Neural cell (in vitro differentiated cells): ENCODE results near the gene WNT16. TPM values are rescaled to one million over a fixed set of nuclear protein-coding genes. Genes with fewer than 3 reads are reported as not detected.
A peak's percentile ranks its signal among the peaks of the same experiment; 100 is the strongest.

Experiments used
- H2AFZ ChIP-seq: fragments of 200-600, 300-800 bp; sonication (generic), shearing (Covaris generic); 2 replicates; pipeline ENCODE4 v1.6.0; 2014; ENCODE audit warnings: low read depth, mild to moderate bottlenecking, antibody characterized with exemption, low read length, moderate library complexity
- H3F3A ChIP-seq: fragments of 200-600 bp; shearing (Covaris generic); 2 replicates; pipeline ENCODE4 v1.6.1; 2016; ENCODE audit warnings: mild to moderate bottlenecking, moderate library complexity, mixed read lengths, antibody characterized with exemption, low read length; ENCODE audit not compliant: insufficient read depth, poor library complexity, severe bottlenecking
- H3K27ac ChIP-seq: fragments of 200-600, 300-800 bp; sonication (generic), shearing (Covaris generic); 2 replicates; pipeline ENCODE4 v1.5.1; 2014; ENCODE audit warnings: mild to moderate bottlenecking, low read length, moderate library complexity
- H3K27me3 ChIP-seq: fragments of 300-800, 200-600 bp; sonication (generic), shearing (Covaris generic); 2 replicates; pipeline ENCODE4 v1.6.0; 2014; ENCODE audit warnings: mild to moderate bottlenecking, low read depth, low read length, moderate library complexity; ENCODE audit not compliant: insufficient read depth
- H3K36me3 ChIP-seq: fragments of 300-800, 200-600 bp; sonication (generic), shearing (Covaris generic); 2 replicates; pipeline ENCODE4 v1.5.1; 2014; ENCODE audit warnings: mild to moderate bottlenecking, antibody characterized with exemption, low read length, moderate library complexity; ENCODE audit not compliant: insufficient read depth
- H3K4me2 ChIP-seq: fragments of 300-800, 200-600 bp; sonication (generic), shearing (Covaris generic); 2 replicates; pipeline ENCODE4 v1.6.0; 2014; ENCODE audit warnings: mild to moderate bottlenecking, low read length
- H3K4me3 ChIP-seq: fragments of 300-800, 200-600 bp; sonication (generic), shearing (Covaris generic); 2 replicates; pipeline ENCODE4 v1.5.1; 2014; ENCODE audit warnings: mild to moderate bottlenecking, low read length, moderate library complexity
- H3K79me2 ChIP-seq: fragments of 200-600 bp; shearing (Covaris generic); replicated peaks from 2 replicates; pipeline ENCODE4 v1.6.0; 2014; ENCODE audit warnings: mild to moderate bottlenecking, low read length, moderate library complexity; ENCODE audit not compliant: insufficient read depth
- H3K9ac ChIP-seq: fragments of 300-800, 200-600 bp; sonication (generic), shearing (Covaris generic); 2 replicates; pipeline ENCODE4 v1.6.1; 2016; ENCODE audit warnings: mild to moderate bottlenecking, low read length, mixed read lengths
- H3K9me2 ChIP-seq: fragments of 200-600 bp; shearing (Covaris generic); 2 replicates; pipeline ENCODE4 v1.6.1; 2016; ENCODE audit warnings: mild to moderate bottlenecking, low read length, mixed read lengths; ENCODE audit not compliant: insufficient read depth
- H3K9me3 ChIP-seq: fragments of 200-600, 300-800 bp; sonication (generic), shearing (Covaris generic); 2 replicates; pipeline ENCODE4 v1.6.1; 2016; ENCODE audit warnings: mild to moderate bottlenecking, mixed run types, low read length, moderate library complexity, mixed read lengths
- H4K20me1 ChIP-seq: fragments of 200-600 bp; shearing (Covaris generic); 2 replicates; pipeline ENCODE4 v1.6.1; 2016; ENCODE audit warnings: mild to moderate bottlenecking, mixed run types; ENCODE audit not compliant: insufficient read depth
- CTCF ChIP-seq: fragments of 450-650 bp; IDR thresholded peaks from 2 replicates; pipeline ENCODE4 v1.5.1; 2014; ENCODE audit warnings: antibody characterized with exemption, mild to moderate bottlenecking, moderate library complexity; ENCODE audit not compliant: poor library complexity, severe bottlenecking
- EP300 ChIP-seq: fragments of 450-650 bp; conservative IDR thresholded peaks from 2 replicates; pipeline ENCODE4 v1.6.1; 2014; ENCODE audit warnings: antibody characterized with exemption, mild to moderate bottlenecking, moderate library complexity; ENCODE audit not compliant: poor library complexity, severe bottlenecking
- EZH2 ChIP-seq: fragments of 200-600, 300-800 bp; shearing (Covaris generic), sonication (generic); IDR thresholded peaks from 2 replicates; pipeline ENCODE4 v1.6.1; 2014; ENCODE audit warnings: antibody characterized with exemption, low read length, borderline replicate concordance, mild to moderate bottlenecking; ENCODE audit not compliant: insufficient read depth, poor library complexity, severe bottlenecking
- MXI1 ChIP-seq: fragments of 450-650 bp; conservative IDR thresholded peaks from 2 replicates; pipeline ENCODE4 v1.6.1; 2014; ENCODE audit warnings: antibody characterized with exemption, mild to moderate bottlenecking; ENCODE audit not compliant: poor library complexity, severe bottlenecking
- POLR2AphosphoS5 ChIP-seq: IDR thresholded peaks from 2 replicates; pipeline ENCODE4 v1.6.1; 2012
- RAD21 ChIP-seq: fragments of 450-650 bp; conservative IDR thresholded peaks from 2 replicates; pipeline ENCODE4 v1.6.1; 2014; ENCODE audit warnings: antibody characterized with exemption, mild to moderate bottlenecking, moderate library complexity
- REST ChIP-seq: IDR thresholded peaks from 2 replicates; pipeline ENCODE4 v1.6.1; 2012; ENCODE audit warnings: borderline replicate concordance
- SMC3 ChIP-seq: fragments of 450-650 bp; conservative IDR thresholded peaks from 2 replicates; pipeline ENCODE4 v1.6.1; 2014; ENCODE audit warnings: antibody characterized with exemption, mild to moderate bottlenecking, moderate library complexity; ENCODE audit not compliant: poor library complexity
- TAF1 ChIP-seq: IDR thresholded peaks from 2 replicates; pipeline ENCODE4 v1.6.1; 2012; ENCODE audit warnings: low read depth
- polyA plus RNA-seq: library from polyadenylated mRNA; depleted of rRNA; stranded (reverse); fragments of >200 nt; gene quantifications from 2 replicates; pipeline ENCODE4 v1.2.3, GENCODE V29; 2014

Gene WNT16
- polyA plus RNA-seq, 1 donor from 2014 or later: not detected

DNA sequence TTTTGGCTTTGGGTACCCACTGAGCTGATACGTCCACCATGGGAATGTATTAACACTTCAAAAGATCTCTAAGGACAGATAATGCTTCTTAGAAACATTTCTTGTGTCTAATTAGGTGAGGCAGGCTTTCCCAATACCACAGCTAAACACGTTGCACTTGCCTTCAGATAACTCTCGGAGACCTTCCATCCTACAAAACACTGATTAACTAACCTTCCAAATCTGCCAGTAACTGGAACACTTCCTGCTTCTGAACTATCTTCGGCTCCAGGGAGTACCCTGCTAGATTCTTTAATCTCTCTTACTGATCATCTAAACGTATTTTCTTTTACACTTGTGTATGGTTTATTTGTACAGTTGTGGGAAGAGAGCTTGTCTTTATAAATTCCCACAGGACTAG, 1.1 kb upstream of the WNT16 start:
- no peak overlapping the region for H3K4me3 ChIP-seq
- H3K9me3 ChIP-seq: peaks cover 3% of the 10 kb centered on the region
- H4K20me1 ChIP-seq: no peaks in the 10 kb centered on the region
- no peak for TF ChIP-seq REST
- no peak for TF ChIP-seq POLR2AphosphoS5
- no peak for TF ChIP-seq RAD21
- no peak for TF ChIP-seq SMC3
- TF ChIP-seq EZH2: no peak
- no peak for TF ChIP-seq TAF1
- no peak for TF ChIP-seq CTCF
- TF ChIP-seq EP300: no peak
- TF ChIP-seq MXI1: no peak
- no peak overlapping the region for H3K27ac ChIP-seq
- H3K36me3 ChIP-seq: no peaks in the 10 kb centered on the region
- no peaks in the 10 kb centered on the region for H3F3A ChIP-seq
- H2AFZ ChIP-seq: no peak overlapping the region
- peaks cover 51% of the 10 kb centered on the region for H3K27me3 ChIP-seq
- H3K9me2 ChIP-seq: no peaks in the 10 kb centered on the region
- H3K79me2 ChIP-seq: no peaks in the 10 kb centered on the region
- H3K9ac ChIP-seq: no peak overlapping the region
- H3K4me2 ChIP-seq: no peak overlapping the region

- no peak overlapping the region for H2AFZ ChIP-seq
- H3K9ac ChIP-seq: no peak overlapping the region
- H3K9me3 ChIP-seq: peaks cover 3% of the 10 kb centered on the region
- no peak overlapping the region for H3K27ac ChIP-seq
- peak overlapping the region; percentile 65 for H3K4me3 ChIP-seq
- peak overlapping the region; percentile 69 for H3K4me2 ChIP-seq
- H3K9me2 ChIP-seq: no peaks in the 10 kb centered on the region
- H4K20me1 ChIP-seq: no peaks in the 10 kb centered on the region
- no peak for TF ChIP-seq REST
- TF ChIP-seq CTCF: peak; percentile 26
- TF ChIP-seq EP300: no peak
- no peak for TF ChIP-seq MXI1
- H3K36me3 ChIP-seq: no peaks in the 10 kb centered on the region
- H3K27me3 ChIP-seq: peaks cover 66% of the 10 kb centered on the region
- H3F3A ChIP-seq: no peaks in the 10 kb centered on the region
- H3K79me2 ChIP-seq: no peaks in the 10 kb centered on the region
These were observed 622 bp downstream of the WNT16 start for GRCh38 chr7:121329191-121330052.
